Cardiac muscle cell (in vitro differentiated cells and primary cell): ENCODE data around the gene SIGLEC11. TPM values are rescaled to one million over a fixed set of nuclear protein-coding genes. Genes with fewer than 3 reads are reported as not detected.

Experiments used
- DNase-seq, 2 donors: peaks; one replicate each; pipeline versions ENCODE4 v3.0.0 to v3.0.0-alpha.2; 2010 to 2017; ENCODE audit warnings: low read depth in 1 of 2, low spot score in 1 of 2
- H3K27ac ChIP-seq: fragments of 200-600 bp; sonication (generic); 2 replicates; pipeline ENCODE4 v1.5.1; 2016
- H3K27me3 ChIP-seq: fragments of 200-600 bp; sonication (generic); 2 replicates; pipeline ENCODE4 v1.6.0; 2016; ENCODE audit warnings: control low read depth
- H3K36me3 ChIP-seq: fragments of 200-600 bp; sonication (generic); 2 replicates; pipeline ENCODE4 v1.5.1; 2016; ENCODE audit warnings: control low read depth
- H3K4me1 ChIP-seq: fragments of 200-600 bp; sonication (generic); 2 replicates; pipeline ENCODE4 v1.8.1; 2017; ENCODE audit warnings: low read depth, mild to moderate bottlenecking, mixed run types
- H3K4me3 ChIP-seq: fragments of 200-600 bp; sonication (generic); 2 replicates; pipeline ENCODE4 v1.5.1; 2016; ENCODE audit warnings: mild to moderate bottlenecking
- H3K9me3 ChIP-seq: fragments of 200-600 bp; sonication (generic); 2 replicates; pipeline ENCODE4 v1.5.1; 2017; ENCODE audit warnings: low read depth, mild to moderate bottlenecking, control low read depth
- CTCF ChIP-seq: IDR thresholded peaks from 2 replicates; pipeline ENCODE4 v1.5.1; 2012; ENCODE audit warnings: low read depth, mild to moderate bottlenecking, low read length
- polyA plus RNA-seq: library from polyadenylated mRNA; unstranded; fragments of >200 nt; fragmentation: Nextera tagmentation; extraction: Ambion mirVana; gene quantifications from 2 replicates; pipeline ENCODE4 v1.2.1, GENCODE V29; 2016
- total RNA-seq: library from RNA; depleted of rRNA; stranded (reverse); fragments of >200 nt; gene quantifications from 2 replicates; pipeline ENCODE4 v1.2.3, GENCODE V29; 2016

Gene SIGLEC11
- total and polyA plus RNA-seq, 2 experiments from 2014 or later, result 0.03 to 0.13 TPM

- no peak overlapping the region for H3K27ac ChIP-seq
- no peaks in the 10 kb centered on the region for H3K9me3 ChIP-seq
- no peaks in the 10 kb centered on the region for H3K27me3 ChIP-seq
- no peak for DNase-seq
- TF ChIP-seq CTCF, result no peak
- peaks cover 11% of the 10 kb centered on the region for H3K4me1 ChIP-seq
- H3K36me3 ChIP-seq, result no peaks in the 10 kb centered on the region
- no peak overlapping the region for H3K4me3 ChIP-seq
These were observed 8.1 kb downstream of the SIGLEC11 start for GRCh38 chr19:49952906-49953305.

GRCh38 chr19:49952479-49952836 is 8.5 kb downstream of the SIGLEC11 start:
- H3K9me3 ChIP-seq, result no peaks in the 10 kb centered on the region
- no peak for TF ChIP-seq CTCF
- H3K4me3 ChIP-seq, result no peak overlapping the region
- DNase-seq, result no peak
- H3K27ac ChIP-seq, result no peak overlapping the region
- peaks cover 11% of the 10 kb centered on the region for H3K4me1 ChIP-seq
- no peaks in the 10 kb centered on the region for H3K36me3 ChIP-seq
- H3K27me3 ChIP-seq, result no peaks in the 10 kb centered on the region

GRCh38 chr19:49951806-49952478 is 9.0 kb downstream of the SIGLEC11 start:
- no peak for DNase-seq
- H3K27ac ChIP-seq, result no peak overlapping the region
- H3K27me3 ChIP-seq, result no peaks in the 10 kb centered on the region
- H3K36me3 ChIP-seq, result no peaks in the 10 kb centered on the region
- no peak for TF ChIP-seq CTCF
- no peak overlapping the region for H3K4me3 ChIP-seq
- no peaks in the 10 kb centered on the region for H3K9me3 ChIP-seq
- H3K4me1 ChIP-seq, result peaks cover 11% of the 10 kb centered on the region

- no peaks in the 10 kb centered on the region for H3K27me3 ChIP-seq
- H3K4me3 ChIP-seq, result no peak overlapping the region
- H3K4me1 ChIP-seq, result peaks cover 11% of the 10 kb centered on the region
- H3K9me3 ChIP-seq, result no peaks in the 10 kb centered on the region
- no peak for TF ChIP-seq CTCF
- H3K36me3 ChIP-seq, result no peaks in the 10 kb centered on the region
- H3K27ac ChIP-seq, result no peak overlapping the region
- DNase-seq, result no peak
These were observed 9.9 kb downstream of the SIGLEC11 start for GRCh38 chr19:49950956-49951526.

- no peaks in the 10 kb centered on the region for H3K27me3 ChIP-seq
- TF ChIP-seq CTCF, result no peak
These were observed 10.4 kb downstream of the SIGLEC11 start for GRCh38 chr19:49950590-49950948.

More at GRCh38 chr19:49950590-49950948, 10.4 kb downstream of the SIGLEC11 start:
- H3K4me3 ChIP-seq, result no peak overlapping the region
- DNase-seq, result no peak
- peaks cover 11% of the 10 kb centered on the region for H3K4me1 ChIP-seq
- H3K36me3 ChIP-seq, result no peaks in the 10 kb centered on the region
- no peaks in the 10 kb centered on the region for H3K9me3 ChIP-seq
- H3K27ac ChIP-seq, result no peak overlapping the region
